Measurements from ENCODE around the gene PIGN.
A peak's percentile ranks its signal among the peaks of the same experiment; 100 is the strongest.

Gene PIGN, protein sequence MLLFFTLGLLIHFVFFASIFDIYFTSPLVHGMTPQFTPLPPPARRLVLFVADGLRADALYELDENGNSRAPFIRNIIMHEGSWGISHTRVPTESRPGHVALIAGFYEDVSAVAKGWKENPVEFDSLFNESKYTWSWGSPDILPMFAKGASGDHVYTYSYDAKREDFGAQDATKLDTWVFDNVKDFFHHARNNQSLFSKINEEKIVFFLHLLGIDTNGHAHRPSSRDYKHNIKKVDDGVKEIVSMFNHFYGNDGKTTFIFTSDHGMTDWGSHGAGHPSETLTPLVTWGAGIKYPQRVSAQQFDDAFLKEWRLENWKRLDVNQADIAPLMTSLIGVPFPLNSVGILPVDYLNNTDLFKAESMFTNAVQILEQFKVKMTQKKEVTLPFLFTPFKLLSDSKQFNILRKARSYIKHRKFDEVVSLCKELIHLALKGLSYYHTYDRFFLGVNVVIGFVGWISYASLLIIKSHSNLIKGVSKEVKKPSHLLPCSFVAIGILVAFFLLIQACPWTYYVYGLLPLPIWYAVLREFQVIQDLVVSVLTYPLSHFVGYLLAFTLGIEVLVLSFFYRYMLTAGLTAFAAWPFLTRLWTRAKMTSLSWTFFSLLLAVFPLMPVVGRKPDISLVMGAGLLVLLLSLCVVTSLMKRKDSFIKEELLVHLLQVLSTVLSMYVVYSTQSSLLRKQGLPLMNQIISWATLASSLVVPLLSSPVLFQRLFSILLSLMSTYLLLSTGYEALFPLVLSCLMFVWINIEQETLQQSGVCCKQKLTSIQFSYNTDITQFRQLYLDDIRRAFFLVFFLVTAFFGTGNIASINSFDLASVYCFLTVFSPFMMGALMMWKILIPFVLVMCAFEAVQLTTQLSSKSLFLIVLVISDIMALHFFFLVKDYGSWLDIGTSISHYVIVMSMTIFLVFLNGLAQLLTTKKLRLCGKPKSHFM

DNA sequence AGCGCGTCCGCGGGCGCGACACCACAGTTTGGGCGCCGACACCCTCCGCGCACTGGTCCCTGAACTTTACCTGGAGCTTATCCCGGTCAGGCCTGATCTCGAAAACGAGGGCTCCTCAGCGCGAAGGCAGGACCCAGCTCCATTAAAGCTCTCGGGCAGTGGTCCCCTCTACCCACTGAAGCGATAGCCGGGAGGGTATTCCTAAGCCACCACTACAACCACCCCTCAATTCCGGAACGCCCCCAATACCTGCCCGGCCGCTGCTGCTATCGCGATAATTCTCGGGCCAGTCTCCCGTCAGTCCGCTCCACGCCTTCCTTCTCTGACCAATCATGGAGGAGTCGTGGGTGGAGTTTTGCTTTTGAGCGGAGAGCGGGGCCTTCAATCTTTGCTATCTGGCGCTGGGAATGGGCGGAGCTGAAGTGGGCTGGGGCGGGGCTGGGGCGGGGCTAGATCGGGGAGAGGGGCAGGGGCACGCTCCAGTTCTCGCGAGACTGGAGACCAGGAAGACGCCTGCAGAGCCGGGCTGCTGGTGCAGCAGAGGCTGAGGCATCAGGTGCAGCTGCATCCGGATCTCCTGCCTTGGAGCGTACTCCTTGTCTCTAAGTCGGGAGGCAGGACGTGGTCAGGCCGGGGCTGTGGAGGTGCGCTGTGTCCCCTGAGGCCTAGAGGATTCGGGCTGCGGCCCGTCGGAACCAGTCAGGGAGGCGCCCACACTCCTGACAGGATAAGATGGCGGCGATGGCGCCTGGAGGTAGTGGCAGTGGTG is at the start of gene PIGN, which contains the start of gene RELCH:
PIGN (minus strand) TSS at position 283 of the 769 bp plus-strand sequence. CDS start 25,703 bp downstream, outside the sequence.
RELCH (plus strand) TSS at position 482 of the 769 bp plus-strand sequence; CDS start at position 733, 251 bp downstream.
- DNase-seq (ENCODE audit: low spot score): peak; percentile 99

DNA sequence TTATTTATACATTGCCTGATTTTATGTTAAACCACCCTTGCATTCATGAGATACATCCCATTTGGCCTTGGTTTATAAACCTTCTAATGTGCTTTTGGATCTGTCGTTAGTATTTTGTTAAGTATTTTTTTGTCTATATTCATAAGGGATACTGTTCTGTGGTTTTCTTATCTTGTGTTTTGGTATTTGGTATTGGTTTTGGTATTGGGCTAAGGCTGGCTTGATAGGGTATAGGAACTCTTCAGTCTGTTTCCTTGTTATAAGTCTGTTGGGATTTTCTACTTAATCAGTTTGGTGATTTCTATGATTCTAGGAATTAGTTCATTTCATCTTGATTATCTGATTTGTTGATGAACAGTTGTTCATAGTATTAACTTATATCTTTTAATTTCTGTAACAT is 49.4 kb upstream of the PIGN start:
- DNase-seq (ENCODE audit: low spot score): no peak

DNA sequence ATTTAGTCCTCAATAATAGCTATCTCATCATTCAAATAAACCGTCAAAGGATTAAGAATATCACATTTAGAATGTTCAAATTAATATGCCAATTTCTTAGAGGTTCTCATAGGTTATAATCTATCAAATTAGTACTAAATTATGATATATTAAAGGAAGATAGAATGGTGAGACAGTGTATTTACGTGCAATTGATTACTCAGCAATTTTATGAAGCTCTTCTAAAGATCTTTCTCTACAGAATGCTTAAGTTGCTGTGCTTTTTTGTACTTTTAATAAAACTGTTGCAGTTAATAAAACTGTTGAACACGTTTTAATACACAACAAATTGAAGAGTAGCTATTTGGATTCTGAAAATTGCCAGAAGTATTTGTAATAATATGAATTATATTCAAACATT is 39.2 kb upstream of the PIGN start:
- no peak for DNase-seq (ENCODE audit: low spot score)

DNA sequence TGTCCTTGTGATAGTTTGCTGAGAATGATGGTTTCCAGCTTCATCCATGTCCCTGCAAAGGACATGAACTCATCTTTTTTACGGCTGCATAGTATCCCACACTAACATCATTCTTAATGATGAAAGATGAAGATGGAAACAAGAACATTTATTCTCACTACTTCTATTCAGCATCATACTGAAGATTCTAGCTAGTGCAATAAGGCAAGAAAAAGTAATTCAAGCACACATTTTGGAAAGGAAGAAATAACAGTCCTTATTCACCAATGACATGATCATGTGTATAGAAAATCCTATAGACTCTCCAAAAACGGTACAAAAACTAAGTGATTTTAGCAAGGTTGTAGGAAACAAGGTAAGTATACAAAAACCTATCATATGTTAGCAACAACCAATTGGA is 37.4 kb upstream of the PIGN start:
- DNase-seq (ENCODE audit: low spot score): no peak

DNA sequence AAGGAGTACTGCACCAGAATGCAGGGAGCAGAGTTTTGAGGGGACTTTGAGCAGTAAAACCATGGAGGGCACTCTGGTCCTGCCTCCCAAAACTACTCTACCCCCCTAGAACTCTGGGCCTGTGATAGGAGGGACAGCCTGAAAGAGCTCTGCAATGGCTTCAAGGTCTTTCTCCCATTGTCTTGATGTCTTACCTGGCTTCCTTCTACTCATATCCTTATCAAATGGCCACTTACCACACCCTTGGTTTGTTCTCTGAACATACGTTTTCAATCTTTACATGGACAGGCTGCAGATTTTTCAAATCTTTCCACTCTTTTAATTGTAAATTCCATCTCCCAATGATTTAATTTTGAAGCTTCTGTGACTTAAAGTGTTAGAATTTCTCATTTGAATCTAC is 27.9 kb upstream of the PIGN start:
- DNase-seq (ENCODE audit: low spot score): no peak

DNA sequence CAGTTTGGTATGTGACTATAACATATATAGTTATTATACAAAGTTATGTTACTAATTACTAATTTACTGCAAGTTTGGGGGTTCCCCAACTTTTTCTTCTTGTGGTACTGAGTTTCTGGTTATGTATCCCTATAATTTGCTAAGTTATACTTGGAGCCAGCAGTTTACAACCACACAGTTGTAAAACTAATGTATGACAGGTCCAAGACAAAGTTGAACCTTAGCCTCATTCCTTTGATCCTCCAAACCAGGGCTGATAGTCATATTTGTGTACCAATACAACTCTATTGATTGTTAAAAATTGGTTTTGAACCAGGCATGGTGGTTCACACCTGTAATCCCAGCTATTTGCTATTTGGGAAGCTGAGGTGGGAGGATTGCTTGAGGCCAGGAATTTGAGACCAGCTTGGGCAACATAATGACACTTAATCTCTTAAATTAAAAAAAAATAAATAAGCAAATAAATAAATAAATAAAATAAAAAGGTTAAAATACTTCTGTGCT is 24.5 kb upstream of the PIGN start:
- DNase-seq (ENCODE audit: low spot score): no peak

DNA sequence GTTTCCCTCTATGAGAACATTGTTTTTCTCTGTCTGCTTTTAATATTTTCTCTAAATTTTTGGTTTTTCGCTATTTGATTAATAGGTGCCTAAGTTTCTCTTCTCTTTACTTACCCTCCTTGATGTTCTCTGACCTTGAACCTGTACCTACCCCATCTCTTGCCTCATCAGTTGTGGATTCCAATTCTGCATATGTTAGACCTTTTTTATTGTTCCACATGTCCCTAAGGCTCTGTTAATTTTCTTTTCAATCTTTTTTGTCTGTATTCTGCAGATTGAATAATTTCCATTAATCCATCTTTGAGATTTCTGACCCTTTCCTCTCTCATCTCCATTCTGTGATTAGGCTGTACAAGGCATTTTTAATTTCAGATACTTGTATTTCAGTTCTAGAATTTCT is 23.3 kb upstream of the PIGN start:
- DNase-seq (ENCODE audit: low spot score): no peak

DNA sequence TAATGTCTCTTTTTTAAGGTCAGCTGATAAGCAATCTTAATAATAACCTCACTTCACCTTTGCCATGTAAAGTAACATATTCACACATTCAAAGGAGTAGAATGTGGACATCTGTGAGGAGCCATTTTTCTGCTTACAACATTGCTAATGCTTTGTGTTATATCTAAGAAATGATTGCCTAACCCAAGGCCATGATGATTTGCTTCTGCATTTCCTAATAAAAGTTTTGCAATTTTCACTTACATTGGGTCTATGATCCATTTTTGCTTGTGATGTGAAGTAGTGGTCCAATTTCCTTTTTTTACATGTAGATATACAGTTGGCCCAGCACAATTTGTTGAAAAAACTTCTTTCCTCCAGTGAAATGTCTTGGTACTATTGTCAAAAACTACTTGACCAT is 22.2 kb upstream of the PIGN start:
- DNase-seq (ENCODE audit: low spot score): no peak

DNA sequence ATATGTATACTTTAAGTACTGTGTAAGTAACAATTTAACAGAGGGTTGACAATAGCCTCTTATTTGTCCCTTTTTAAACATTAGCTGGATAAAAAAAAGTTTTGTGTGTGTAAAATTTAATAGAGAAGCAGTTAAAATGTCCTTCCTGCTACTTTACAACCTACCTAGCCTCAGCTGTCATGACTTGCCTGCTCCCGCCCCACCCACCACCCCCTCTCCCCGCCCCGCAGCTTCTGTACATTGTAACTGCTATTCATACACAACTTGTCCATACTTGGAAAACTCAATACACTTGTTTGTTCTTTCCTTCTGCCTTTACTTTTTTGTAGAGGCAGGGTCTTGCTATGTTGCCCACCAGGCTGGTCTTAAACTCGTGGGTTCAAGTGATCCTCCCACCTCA is 19.7 kb upstream of the PIGN start:
- DNase-seq (ENCODE audit: low spot score): no peak

DNA sequence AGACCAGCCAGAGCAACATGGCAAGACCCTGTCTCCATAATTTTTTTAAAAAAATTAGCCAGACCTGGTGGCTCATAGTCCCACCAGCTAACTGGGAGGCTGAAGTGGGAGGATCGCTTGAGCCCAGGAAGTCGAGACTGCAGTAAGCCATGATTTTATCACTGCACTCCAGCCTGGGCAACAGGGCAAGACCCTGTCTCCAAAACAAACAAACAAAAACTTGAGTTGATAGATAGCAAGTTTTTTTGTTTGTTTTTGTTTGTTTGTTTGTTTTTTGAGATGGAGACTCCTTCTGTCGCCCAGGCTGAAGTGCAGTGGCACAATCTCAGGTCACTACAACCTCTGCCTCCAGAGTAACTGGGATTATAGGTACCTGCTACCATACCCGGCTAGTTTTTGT is 19.0 kb upstream of the PIGN start:
- DNase-seq (ENCODE audit: low spot score): no peak

DNA sequence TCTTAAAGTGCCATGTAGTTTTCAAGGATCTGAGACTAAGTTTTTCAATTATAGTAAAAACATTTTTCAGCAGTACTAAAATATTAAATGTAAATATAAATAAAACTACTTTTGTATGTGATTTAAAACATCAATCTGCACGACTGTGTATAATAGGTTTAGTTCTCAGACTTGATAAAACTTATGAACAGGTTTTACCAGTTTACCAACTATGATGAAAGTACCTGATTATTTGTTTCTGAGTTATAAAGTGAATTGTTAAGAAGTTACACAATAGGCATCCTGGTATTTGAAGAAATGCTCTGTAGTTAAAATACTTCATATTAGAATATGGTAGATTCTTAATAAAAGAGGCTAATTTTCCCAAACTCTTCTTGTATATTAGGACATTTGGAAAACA is 15.0 kb upstream of the PIGN start:
- no peak for DNase-seq (ENCODE audit: low spot score)

DNA sequence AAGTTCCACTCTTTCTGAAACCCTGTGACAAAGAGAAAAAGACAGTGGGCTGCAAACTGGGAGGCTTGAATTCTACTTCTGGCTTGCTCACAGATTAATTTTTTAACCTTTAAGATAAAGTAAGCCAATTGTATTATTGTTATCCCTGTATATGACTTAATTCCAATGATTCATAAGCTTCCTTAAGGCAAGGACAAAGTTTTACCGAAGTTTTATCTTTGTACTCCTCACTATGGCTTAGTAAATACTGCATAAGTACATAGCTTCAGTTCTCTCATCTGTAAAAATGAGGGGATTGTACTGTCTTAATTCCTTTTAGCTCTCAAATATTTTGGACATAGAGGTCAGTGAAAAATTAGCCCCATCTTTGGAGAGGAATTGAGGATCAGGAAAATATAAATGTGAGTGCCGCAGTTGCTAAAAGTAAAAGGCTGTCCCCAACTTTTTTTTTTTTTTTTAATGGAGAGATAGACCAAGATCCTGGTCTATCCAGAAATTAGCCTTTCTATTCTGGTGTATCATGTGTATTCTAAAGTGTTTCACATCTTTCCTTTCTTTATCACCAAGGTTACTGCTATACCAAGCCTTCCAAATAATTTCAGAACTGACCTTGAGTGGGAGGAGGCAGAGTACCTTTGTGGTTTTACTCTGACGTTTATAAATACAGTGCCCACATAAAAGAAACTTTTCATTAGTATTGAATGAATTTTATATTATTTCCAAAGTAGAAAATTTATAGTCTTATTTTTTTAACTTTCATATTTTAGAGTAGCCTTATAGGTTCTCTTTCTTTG is 13.5 kb upstream of the PIGN start:
- DNase-seq (ENCODE audit: low spot score): no peak

DNA sequence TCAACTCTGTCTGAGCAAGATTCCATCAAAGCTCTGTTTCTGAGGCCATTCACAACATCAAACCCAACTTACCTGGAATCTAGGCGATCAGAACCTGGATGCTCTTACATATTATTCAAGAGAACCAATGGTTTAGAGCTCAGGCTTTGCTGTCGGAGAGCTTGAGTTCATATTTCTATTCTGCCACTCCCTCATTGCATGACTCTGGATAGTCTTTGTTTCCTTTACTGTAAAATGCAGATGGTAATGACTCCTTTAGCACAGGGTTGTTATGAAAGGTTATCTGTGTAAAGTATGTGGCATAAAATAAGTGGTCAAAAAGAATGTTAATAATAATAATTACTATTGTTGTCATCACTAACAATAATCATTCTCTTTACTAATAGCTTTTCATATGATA is 12.8 kb upstream of the PIGN start:
- no peak for DNase-seq (ENCODE audit: low spot score)

DNA sequence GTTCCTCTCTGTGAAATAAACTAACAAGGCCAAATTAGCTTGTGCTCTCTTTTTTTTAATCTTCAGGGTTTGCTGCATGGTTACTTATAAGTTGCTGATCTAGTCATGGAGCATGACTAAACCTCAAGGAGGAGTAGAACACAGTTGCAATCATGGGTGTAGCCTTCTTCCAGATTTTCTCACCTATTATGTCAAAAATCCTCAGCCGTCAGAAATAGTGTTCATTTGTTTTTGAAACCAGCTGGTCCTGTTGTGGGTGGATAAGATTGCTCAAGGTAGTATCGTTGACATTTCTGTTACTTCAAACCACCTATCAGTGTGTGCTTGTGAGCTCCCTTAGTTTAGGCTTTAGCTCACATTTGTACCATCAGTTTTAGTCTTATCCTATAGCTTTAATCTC is 11.4 kb upstream of the PIGN start:
- DNase-seq (ENCODE audit: low spot score): no peak

DNA sequence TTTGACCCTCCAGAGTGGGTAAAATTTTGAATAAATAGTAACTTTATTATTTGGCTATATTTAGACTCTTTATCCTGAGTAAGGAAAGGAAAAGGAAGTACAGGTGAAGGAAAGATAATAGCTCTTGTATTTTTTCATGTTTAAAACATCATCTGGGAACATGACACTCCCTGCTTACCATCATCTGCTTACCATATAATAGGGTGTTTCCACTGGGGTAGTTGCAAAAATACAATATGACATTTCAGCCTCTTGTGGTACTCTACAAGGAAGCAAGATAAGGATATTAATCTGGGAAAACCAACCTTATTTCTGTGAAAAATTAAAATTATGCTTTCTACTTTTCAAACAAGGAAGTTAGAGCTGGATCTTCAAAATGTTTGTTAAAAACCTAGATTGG is 10.1 kb upstream of the PIGN start:
- no peak for DNase-seq (ENCODE audit: low spot score)

DNA sequence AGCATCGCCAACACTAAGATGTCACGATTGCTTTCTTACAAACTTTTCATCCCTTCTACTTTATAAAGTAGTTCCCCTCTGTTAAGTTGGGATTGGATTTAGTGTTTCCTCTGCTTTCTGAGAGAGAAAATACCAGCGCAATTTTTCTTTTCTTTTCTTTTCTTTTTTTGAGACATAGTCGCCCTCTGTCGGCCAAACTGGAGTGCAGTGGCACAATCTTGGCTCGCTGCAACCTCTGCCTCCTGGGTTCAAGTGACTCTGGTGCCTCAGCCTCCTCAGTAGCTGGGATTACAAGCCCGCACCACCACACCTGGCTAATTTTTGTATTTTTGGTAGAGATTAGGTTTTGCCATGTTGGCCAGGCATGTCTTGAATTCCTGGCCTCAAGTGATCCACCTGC is 9.2 kb upstream of the PIGN start:
- DNase-seq (ENCODE audit: low spot score): peak; percentile 23

DNA sequence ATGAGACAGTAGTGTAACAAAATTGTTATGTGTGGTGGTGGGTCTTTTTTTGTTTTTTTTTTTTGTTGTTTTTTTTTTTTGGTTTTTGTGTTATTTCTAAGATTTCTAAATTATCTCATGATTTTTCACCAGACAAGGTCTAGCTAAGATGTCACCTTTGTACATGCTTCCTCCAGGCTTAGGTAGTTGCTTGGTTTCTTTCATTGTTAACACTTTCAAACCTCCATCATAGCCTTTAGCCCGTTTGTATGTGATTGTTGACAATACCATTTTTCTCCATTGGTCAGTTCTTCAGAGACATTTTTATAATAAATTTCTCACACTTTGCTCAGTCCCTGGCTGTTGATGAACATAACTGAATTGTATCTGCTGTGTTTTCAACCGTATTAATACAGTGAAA is 2.4 kb upstream of the PIGN start:
- no peak for DNase-seq (ENCODE audit: low spot score)

DNA sequence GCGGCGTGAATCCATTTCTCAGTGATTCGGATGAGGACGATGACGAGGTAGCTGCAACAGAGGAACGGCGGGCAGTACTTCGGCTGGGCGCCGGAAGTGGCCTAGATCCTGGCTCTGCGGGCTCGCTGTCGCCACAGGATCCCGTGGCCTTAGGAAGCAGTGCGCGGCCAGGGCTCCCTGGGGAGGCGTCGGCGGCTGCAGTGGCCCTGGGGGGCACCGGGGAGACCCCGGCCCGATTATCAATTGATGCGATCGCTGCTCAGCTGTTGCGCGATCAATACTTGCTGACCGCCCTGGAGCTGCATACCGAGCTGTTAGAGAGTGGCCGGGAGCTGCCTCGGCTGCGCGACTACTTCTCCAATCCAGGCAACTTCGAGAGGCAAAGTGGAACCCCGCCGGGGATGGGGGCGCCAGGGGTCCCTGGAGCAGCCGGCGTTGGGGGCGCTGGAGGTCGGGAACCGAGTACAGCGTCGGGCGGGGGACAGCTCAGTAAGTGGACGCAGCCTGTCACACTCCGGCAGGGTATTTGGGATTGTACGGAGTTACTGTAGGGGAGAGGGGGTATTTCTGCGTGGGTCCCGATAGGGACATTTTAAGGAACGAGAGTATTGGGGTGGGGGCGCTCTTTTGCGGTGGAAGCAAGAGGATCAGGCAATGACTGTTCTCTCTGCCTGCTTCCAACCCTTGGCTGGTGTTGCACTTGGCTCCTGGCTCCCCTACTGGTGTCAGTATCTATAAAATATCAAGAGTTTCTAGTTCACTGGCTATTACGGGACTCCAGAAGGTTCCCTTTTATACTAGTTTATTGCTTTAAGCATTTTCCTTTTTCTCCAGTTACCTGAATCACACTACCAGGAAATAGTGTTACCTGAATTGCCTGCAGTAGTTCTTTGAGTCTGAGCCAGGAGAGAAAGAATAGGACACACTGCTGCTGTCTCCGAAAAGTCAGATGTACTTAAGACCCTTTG is 971 bp upstream of the PIGN start:
- peak; percentile 41 for DNase-seq (ENCODE audit: low spot score)

DNA sequence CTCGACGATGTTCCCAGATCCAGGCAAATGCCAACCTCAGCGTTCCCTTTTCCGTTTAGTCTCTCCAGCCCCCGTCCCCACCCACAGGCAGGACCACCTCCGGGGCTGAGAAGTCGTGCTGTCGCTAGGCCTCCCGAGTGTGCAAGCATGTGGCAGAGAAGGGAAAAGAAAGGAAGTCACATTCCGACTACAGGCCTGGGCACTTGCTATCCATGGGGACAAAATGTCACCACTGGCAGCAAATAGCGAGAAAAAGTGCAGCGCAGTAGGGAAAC is 420 bp downstream of the PIGN start:
- no peak for DNase-seq (ENCODE audit: low spot score)

DNA sequence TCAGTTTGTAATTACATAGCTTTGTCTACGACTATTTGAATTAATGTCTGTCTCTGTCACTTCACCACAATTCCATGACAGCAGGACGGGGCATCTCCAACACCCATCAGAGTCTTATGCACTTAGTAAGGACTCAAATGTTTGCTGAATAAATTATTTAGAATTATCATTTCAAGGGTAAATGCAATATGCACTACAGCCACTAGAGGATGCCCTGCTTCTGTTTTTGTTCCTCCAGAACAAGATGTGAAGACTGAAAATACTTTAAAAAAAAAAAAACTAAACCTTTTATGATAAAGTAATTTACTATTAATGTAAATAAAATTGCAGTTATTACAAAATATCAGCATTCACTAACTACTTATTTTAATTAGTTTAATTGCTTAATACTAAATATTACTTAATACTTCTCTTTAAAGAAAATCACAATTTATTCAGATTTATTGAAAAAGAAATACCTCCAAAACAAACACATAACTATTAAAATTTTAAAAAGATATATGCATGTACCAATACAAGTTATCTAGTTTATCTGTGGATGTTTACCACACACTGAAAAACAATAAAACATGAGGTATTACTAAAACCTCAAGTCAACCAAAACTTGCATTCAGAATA is 3.2 kb downstream of the PIGN start:
- DNase-seq (ENCODE audit: low spot score): peak; percentile 77
